ENCODE measurements around the gene DYNC1I2. TPM values are rescaled to one million over a fixed set of nuclear protein-coding genes. Genes with fewer than 3 reads are reported as not detected.

Gene DYNC1I2
- total and polyA plus RNA-seq, 2 experiments from 2014 or later, result 79.4 to 102 TPM

DNA sequence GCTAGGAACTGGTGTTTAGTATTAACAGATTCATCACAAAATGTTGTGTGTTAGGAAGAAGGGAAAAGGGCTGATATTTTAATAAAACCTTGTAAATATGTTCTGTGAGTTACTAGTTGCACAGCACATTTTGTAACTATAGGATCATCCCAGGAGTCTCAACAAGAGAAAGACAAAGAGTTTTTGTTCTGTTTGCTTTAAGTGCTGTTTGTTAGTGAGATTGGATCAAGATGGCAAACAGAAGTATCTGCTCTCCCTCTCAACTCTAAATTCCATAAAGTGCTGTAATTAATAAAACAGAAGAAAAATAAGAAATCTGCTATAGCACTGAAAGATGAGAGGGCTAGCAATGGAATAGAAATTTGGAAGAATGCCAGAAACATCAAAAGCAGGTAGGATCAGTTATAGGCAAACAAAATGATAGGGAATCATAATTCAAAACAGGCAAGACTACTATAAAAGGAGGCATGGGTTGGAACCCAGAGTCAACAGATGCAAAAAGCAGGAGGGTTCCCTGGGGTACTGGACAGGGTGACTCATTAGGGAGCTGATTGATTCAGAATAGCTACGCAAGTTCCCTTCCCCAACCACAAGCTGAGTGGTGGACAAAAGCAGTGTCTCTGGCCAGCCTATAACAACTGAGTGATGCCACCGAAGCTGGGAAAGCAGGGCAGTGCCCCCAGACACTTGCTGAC is 75.8 kb downstream of the DYNC1I2 start (continued):
- TF ChIP-seq, protein P1, sequence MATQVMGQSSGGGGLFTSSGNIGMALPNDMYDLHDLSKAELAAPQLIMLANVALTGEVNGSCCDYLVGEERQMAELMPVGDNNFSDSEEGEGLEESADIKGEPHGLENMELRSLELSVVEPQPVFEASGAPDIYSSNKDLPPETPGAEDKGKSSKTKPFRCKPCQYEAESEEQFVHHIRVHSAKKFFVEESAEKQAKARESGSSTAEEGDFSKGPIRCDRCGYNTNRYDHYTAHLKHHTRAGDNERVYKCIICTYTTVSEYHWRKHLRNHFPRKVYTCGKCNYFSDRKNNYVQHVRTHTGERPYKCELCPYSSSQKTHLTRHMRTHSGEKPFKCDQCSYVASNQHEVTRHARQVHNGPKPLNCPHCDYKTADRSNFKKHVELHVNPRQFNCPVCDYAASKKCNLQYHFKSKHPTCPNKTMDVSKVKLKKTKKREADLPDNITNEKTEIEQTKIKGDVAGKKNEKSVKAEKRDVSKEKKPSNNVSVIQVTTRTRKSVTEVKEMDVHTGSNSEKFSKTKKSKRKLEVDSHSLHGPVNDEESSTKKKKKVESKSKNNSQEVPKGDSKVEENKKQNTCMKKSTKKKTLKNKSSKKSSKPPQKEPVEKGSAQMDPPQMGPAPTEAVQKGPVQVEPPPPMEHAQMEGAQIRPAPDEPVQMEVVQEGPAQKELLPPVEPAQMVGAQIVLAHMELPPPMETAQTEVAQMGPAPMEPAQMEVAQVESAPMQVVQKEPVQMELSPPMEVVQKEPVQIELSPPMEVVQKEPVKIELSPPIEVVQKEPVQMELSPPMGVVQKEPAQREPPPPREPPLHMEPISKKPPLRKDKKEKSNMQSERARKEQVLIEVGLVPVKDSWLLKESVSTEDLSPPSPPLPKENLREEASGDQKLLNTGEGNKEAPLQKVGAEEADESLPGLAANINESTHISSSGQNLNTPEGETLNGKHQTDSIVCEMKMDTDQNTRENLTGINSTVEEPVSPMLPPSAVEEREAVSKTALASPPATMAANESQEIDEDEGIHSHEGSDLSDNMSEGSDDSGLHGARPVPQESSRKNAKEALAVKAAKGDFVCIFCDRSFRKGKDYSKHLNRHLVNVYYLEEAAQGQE (IDR thresholded peaks at IDR 0.05; ENCODE audit: unreplicated experiment), result no peak
- TF ChIP-seq EZH2 (IDR thresholded peaks at IDR 0.05; ENCODE audit: low read depth, unreplicated experiment) (no peak), STAT1 (IDR thresholded peaks at IDR 0.05; ENCODE audit: unreplicated experiment) (no peak), ZNF331 (CRISPR knock-in tag; IDR thresholded peaks at IDR 0.05; ENCODE audit: low read depth) (no peak), ZNF114 (CRISPR knock-in tag; IDR thresholded peaks at IDR 0.05) (no peak), EZH2phosphoT487 (IDR thresholded peaks at IDR 0.05; ENCODE audit: unreplicated experiment) (no peak), POLR2AphosphoS5 (IDR thresholded peaks at IDR 0.05; ENCODE audit: low read depth) (no peak)

DNA sequence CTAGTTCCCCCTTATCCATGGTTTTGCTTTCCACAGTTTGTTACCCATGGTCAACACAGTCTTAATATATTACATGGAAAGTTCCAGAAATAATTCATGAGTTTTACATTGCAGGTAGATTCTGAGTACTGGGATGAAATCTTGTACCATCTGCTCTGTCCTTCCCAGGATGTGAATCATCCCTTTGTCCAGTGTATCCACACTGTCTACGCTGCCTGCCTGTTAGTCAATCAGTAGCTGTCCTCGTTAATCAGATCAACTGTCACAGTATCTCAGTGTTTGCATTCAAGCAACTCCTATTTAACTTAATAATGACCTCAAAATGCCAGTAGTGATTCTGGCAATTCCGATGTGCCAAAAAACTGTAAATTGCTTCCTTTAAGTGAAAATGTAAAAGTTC is 76.3 kb downstream of the DYNC1I2 start:
- H3K36me3 ChIP-seq (ENCODE audit: insufficient read depth), result no peaks in the 10 kb centered on the region
- H3K4me1 ChIP-seq (ENCODE audit: insufficient read depth), result no peaks in the 10 kb centered on the region
- H2AFZ ChIP-seq, result no peak overlapping the region
- H3K79me2 ChIP-seq (replicated peaks; ENCODE audit: insufficient read depth), result no peaks in the 10 kb centered on the region
- H3F3A ChIP-seq (replicated peaks; ENCODE audit: low read depth), result no peaks in the 10 kb centered on the region
- H3K36me3 Mint-ChIP-seq (ENCODE audit: low read depth), result peaks cover 15% of the 10 kb centered on the region
- no peaks in the 10 kb centered on the region for H3K27me3 Mint-ChIP-seq (ENCODE audit: insufficient read depth, low read depth, poor library complexity)
- H4K20me1 ChIP-seq (replicated peaks; ENCODE audit: insufficient read depth), result no peaks in the 10 kb centered on the region; the same call in 1 of the 2 replicates
- no peaks in the 10 kb centered on the region for H3K27me3 ChIP-seq (ENCODE audit: insufficient read depth)
- no peak overlapping the region for H3K27ac ChIP-seq (ENCODE audit: low read depth)
- no peak overlapping the region for H3K4me2 ChIP-seq
- no peak overlapping the region for H3K4me3 ChIP-seq
- no peaks in the 10 kb centered on the region for H3K9me3 Mint-ChIP-seq
- H3K4me1 Mint-ChIP-seq, result peaks cover 5% of the 10 kb centered on the region
- no peak overlapping the region for H3K4me3 Mint-ChIP-seq
- DNase-seq (ENCODE audit: low spot score), result no peak
- no peak overlapping the region for H3K27ac Mint-ChIP-seq
- H3K9me2 ChIP-seq (ENCODE audit: insufficient read depth), result no peaks in the 10 kb centered on the region
- ATAC-seq, result no peak
- TF ChIP-seq, protein P2, sequence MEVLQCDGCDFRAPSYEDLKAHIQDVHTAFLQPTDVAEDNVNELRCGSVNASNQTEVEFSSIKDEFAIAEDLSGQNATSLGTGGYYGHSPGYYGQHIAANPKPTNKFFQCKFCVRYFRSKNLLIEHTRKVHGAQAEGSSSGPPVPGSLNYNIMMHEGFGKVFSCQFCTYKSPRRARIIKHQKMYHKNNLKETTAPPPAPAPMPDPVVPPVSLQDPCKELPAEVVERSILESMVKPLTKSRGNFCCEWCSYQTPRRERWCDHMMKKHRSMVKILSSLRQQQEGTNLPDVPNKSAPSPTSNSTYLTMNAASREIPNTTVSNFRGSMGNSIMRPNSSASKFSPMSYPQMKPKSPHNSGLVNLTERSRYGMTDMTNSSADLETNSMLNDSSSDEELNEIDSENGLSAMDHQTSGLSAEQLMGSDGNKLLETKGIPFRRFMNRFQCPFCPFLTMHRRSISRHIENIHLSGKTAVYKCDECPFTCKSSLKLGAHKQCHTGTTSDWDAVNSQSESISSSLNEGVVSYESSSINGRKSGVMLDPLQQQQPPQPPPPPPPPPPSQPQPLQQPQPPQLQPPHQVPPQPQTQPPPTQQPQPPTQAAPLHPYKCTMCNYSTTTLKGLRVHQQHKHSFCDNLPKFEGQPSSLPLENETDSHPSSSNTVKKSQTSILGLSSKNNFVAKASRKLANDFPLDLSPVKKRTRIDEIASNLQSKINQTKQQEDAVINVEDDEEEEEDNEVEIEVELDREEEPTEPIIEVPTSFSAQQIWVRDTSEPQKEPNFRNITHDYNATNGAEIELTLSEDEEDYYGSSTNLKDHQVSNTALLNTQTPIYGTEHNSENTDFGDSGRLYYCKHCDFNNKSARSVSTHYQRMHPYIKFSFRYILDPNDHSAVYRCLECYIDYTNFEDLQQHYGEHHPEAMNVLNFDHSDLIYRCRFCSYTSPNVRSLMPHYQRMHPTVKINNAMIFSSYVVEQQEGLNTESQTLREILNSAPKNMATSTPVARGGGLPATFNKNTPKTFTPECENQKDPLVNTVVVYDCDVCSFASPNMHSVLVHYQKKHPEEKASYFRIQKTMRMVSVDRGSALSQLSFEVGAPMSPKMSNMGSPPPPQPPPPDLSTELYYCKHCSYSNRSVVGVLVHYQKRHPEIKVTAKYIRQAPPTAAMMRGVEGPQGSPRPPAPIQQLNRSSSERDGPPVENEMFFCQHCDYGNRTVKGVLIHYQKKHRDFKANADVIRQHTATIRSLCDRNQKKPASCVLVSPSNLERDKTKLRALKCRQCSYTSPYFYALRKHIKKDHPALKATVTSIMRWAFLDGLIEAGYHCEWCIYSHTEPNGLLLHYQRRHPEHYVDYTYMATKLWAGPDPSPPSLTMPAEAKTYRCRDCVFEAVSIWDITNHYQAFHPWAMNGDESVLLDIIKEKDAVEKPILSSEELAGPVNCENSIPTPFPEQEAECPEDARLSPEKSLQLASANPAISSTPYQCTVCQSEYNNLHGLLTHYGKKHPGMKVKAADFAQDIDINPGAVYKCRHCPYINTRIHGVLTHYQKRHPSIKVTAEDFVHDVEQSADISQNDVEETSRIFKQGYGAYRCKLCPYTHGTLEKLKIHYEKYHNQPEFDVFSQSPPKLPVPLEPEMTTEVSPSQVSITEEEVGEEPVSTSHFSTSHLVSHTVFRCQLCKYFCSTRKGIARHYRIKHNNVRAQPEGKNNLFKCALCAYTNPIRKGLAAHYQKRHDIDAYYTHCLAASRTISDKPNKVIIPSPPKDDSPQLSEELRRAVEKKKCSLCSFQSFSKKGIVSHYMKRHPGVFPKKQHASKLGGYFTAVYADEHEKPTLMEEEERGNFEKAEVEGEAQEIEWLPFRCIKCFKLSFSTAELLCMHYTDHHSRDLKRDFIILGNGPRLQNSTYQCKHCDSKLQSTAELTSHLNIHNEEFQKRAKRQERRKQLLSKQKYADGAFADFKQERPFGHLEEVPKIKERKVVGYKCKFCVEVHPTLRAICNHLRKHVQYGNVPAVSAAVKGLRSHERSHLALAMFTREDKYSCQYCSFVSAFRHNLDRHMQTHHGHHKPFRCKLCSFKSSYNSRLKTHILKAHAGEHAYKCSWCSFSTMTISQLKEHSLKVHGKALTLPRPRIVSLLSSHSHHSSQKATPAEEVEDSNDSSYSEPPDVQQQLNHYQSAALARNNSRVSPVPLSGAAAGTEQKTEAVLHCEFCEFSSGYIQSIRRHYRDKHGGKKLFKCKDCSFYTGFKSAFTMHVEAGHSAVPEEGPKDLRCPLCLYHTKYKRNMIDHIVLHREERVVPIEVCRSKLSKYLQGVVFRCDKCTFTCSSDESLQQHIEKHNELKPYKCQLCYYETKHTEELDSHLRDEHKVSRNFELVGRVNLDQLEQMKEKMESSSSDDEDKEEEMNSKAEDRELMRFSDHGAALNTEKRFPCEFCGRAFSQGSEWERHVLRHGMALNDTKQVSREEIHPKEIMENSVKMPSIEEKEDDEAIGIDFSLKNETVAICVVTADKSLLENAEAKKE (CRISPR knock-in tag; IDR thresholded peaks at IDR 0.05), result no peak
- TF ChIP-seq JUNB (IDR thresholded peaks at IDR 0.05; ENCODE audit: unreplicated experiment), result no peak
- TF ChIP-seq POLR2AphosphoS5 (IDR thresholded peaks at IDR 0.05; ENCODE audit: low read depth), result no peak
- no peak for TF ChIP-seq ZNF331 (CRISPR knock-in tag; IDR thresholded peaks at IDR 0.05; ENCODE audit: low read depth)
- TF ChIP-seq NANOG (IDR thresholded peaks at IDR 0.05; ENCODE audit: borderline replicate concordance), result no peak
- TF ChIP-seq, protein P1 (IDR thresholded peaks at IDR 0.05; ENCODE audit: unreplicated experiment), result no peak

All from GM23338 (cell line).